ELF-1 (cell line): Measurements from ENCODE around the gene ACOT6.
"Not testable (repeated sequence)": the region's sequence is repeated elsewhere in the genome, so short reads cannot be mapped to it uniquely, and the experiment has no call there.

Experiments
- DNase-seq: peaks from one replicate; pipeline ENCODE4 v3.0.0-alpha.2; 2016; ENCODE audit warnings: low read depth, low spot score

Gene ACOT6

GRCh38 chr14:73594491-73594890, 17.8 kb upstream of the ACOT6 start:
- no peak for DNase-seq

GRCh38 chr14:73599499-73599898, 12.8 kb upstream of the ACOT6 start:
- no peak for DNase-seq

- no peak for DNase-seq
These were observed 9.3 kb upstream of the ACOT6 start for GRCh38 chr14:73602994-73603393.

- no peak for DNase-seq
These were observed 6.0 kb upstream of the ACOT6 start for GRCh38 chr14:73606271-73606670.

- DNase-seq = no peak
These were observed 5.1 kb upstream of the ACOT6 start for GRCh38 chr14:73607241-73607640.

GRCh38 chr14:73610687-73611086, 1.6 kb upstream of the ACOT6 start:
- no peak for DNase-seq

GRCh38 chr14:73613046-73613383, 698 bp downstream of the ACOT6 start:
- DNase-seq = no peak

GRCh38 chr14:73613419-73613963, 1.2 kb downstream of the ACOT6 start:
- DNase-seq = no peak

- no peak for DNase-seq
These were observed 4.5 kb downstream of the ACOT6 start for GRCh38 chr14:73616831-73617230.

- no peak for DNase-seq
These were observed 7.2 kb downstream of the ACOT6 start for GRCh38 chr14:73619524-73619923.

GRCh38 chr14:73620268-73620667, 8.0 kb downstream of the ACOT6 start:
- DNase-seq = no peak

GRCh38 chr14:73623504-73624054, 11.3 kb downstream of the ACOT6 start:
- DNase-seq = peak; percentile 47

GRCh38 chr14:73625706-73626105, 13.4 kb downstream of the ACOT6 start:
- no peak for DNase-seq

- DNase-seq = no peak
These were observed 14.8 kb downstream of the ACOT6 start for GRCh38 chr14:73627151-73627558.

GRCh38 chr14:73630009-73630780, 17.9 kb downstream of the ACOT6 start:
- peak; percentile 51 for DNase-seq

GRCh38 chr14:73633116-73634010, 21.0 kb downstream of the ACOT6 start:
- DNase-seq = peak; percentile 77

- DNase-seq = peak; percentile 74
These were observed 21.9 kb downstream of the ACOT6 start for GRCh38 chr14:73634011-73634833.

- DNase-seq = not testable (repeated sequence)
These were observed 24.0 kb downstream of the ACOT6 start for GRCh38 chr14:73636355-73636754.

- DNase-seq = no peak
These were observed 25.5 kb downstream of the ACOT6 start for GRCh38 chr14:73637830-73638229.

- no peak for DNase-seq
These were observed 28.6 kb downstream of the ACOT6 start for GRCh38 chr14:73640796-73641365.
